Omental fat pad (tissue), 4 donors: Measurements from ENCODE around the gene SLC35E2B. TPM values are rescaled to one million over a fixed set of nuclear protein-coding genes. Genes with fewer than 3 reads are reported as not detected.

ENCODE experiments used
- ATAC-seq: fragments of 150-250 bp; one replicate; pipeline ENCODE4 v1.9.1; 2016; ENCODE audit warnings: mild to moderate bottlenecking, moderate library complexity; ENCODE audit not compliant: low FRiP score
- DNase-seq: peaks from one replicate; pipeline ENCODE4 v3.0.0-alpha.2; 2019; ENCODE audit warnings: low spot score
- CTCF ChIP-seq, 3 donors: fragments of 450-650 bp; IDR thresholded peaks; one replicate each; pipeline ENCODE4 v1.5.1; 2016 to 2017; ENCODE audit warnings: antibody characterized with exemption in 3 of 3, mild to moderate bottlenecking in 3 of 3, moderate library complexity in 2 of 3
- total RNA-seq, 4 donors: library from RNA; depleted of rRNA; stranded (reverse); fragments of >200 nt; gene quantifications; one replicate each; pipeline ENCODE4 v1.1.0, GENCODE V29; 2016

Gene SLC35E2B
- total RNA-seq, 4 donors from 2014 or later, result 22.1 to 52.9 (median 36.0) TPM

GRCh38 chr1:1626207-1627141, 66.1 kb downstream of the SLC35E2B start:
- ATAC-seq, result no peak
- TF ChIP-seq CTCF (IDR thresholded peaks at IDR 0.05), result no peak
- no peak for DNase-seq

GRCh38 chr1:1625824-1626206, 66.8 kb downstream of the SLC35E2B start:
- ATAC-seq, result no peak
- no peak for DNase-seq
- no peak for TF ChIP-seq CTCF (IDR thresholded peaks at IDR 0.05)

GRCh38 chr1:1625404-1625775, 67.2 kb downstream of the SLC35E2B start:
- no peak for ATAC-seq
- DNase-seq, result no peak
- TF ChIP-seq CTCF (IDR thresholded peaks at IDR 0.05), result no peak

GRCh38 chr1:1624443-1625403, 67.9 kb downstream of the SLC35E2B start:
- TF ChIP-seq CTCF (IDR thresholded peaks at IDR 0.05), result no peak
- ATAC-seq (no peak), DNase-seq (no peak)

GRCh38 chr1:1623631-1624442, 68.8 kb downstream of the SLC35E2B start:
- no peak for DNase-seq
- ATAC-seq, result no peak
- TF ChIP-seq CTCF (IDR thresholded peaks at IDR 0.05), result no peak

GRCh38 chr1:1623181-1623630, 69.4 kb downstream of the SLC35E2B start:
- ATAC-seq (no peak), DNase-seq (no peak)
- TF ChIP-seq CTCF (IDR thresholded peaks at IDR 0.05), result no peak
